SH-SY5Y (cell line): ENCODE data around the gene TOMM22.

ENCODE experiments used
- GATA2 ChIP-seq: IDR thresholded peaks from 2 replicates; pipeline ENCODE4 v1.6.1; 2011; ENCODE audit warnings: mild to moderate bottlenecking, low read depth, low read length
- GATA3 ChIP-seq: IDR thresholded peaks from 2 replicates; pipeline ENCODE4 v1.6.1; 2011; ENCODE audit warnings: low read depth, mild to moderate bottlenecking, low read length, moderate library complexity

The TOMM22 gene

GRCh38 chr22:38681582-38682335 lies at the start of gene TOMM22:
TSS of gene TOMM22 (plus strand) at chr22:38681957. CDS start at chr22:38681979, 22 bp downstream.
- no peak for TF ChIP-seq GATA3
- TF ChIP-seq GATA2, result no peak

- TF ChIP-seq GATA3, result no peak
- no peak for TF ChIP-seq GATA2
These were observed 49.2 kb upstream of the TOMM22 start for GRCh38 chr22:38632528-38632927.

DNA sequence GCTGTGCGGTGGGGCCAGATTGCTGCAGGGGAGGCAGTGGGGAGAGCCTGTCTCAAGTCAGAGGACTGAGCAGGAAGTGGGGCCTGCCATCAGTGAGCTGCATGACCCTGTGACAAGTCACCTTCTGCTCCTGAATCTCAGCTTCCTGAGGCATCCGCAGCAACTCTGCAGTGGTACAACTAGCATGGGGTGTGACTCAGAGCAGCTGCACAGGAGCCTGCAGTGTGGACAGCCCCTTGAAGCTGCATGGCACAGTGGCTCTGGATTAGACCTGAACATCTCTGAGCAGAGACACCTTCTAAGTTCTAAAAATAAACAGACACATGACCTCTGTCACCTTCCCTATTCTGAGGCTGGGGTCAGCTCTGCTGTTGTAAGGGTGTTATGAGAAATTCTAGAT lies 43.5 kb upstream of the TOMM22 start:
- no peak for TF ChIP-seq GATA3
- no peak for TF ChIP-seq GATA2

DNA sequence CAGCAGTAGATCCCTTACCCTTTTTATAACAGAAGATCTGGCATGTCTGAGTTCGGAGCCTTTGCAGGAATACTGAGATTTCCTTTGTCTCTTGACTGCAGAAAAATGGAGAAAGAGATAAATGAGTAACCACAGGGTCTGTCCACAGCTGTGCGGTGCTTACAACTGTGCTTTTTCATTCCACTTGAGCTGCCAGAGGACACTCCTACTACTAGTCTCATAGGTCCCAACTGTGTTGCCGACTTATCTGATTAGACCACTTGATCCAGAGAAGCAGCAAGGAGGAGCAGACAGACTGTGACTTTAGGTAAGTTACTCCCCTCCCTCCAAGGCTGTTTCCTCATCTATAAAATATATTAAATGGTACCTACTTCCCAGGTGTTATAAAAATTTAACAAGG lies 43.0 kb upstream of the TOMM22 start:
- no peak for TF ChIP-seq GATA2
- no peak for TF ChIP-seq GATA3

- TF ChIP-seq GATA3 (no peak), GATA2 (no peak)
These were observed 40.2 kb upstream of the TOMM22 start for GRCh38 chr22:38641476-38642040.

GRCh38 chr22:38645430-38645829 lies 36.3 kb upstream of the TOMM22 start:
- TF ChIP-seq GATA2, result no peak
- no peak for TF ChIP-seq GATA3

DNA sequence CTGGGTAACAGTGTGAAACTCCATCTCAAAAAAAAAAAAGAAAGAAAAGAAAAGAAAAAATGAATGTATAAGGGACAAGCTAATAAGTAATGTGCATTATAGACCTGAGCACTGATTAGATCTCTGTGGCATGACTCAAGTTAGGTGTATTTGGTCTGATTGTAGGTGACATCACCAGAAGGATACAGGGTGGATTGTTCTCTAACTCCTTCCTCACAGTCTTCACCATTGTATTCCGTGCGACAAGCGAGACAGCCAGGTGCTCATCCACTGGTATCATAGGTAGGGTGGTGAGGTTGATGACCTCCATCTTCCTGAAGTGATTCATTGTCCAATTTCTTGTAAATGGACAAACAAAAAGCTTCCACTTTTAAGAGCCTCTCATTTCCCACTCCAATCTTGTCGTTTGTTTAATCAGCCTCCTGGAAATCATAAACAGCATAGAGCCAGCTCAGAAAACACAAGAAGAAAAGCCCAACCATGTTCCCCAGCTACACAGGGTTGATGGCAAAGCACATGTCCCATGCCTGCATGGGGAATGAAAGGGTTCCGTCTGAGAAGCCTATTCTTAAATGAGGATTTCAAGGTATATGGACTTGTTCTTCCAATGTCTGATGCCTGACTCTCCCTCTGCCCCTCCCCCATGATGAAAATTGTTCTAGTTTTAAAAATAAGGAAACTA lies 31.8 kb upstream of the TOMM22 start:
- TF ChIP-seq GATA2, result no peak
- no peak for TF ChIP-seq GATA3

DNA sequence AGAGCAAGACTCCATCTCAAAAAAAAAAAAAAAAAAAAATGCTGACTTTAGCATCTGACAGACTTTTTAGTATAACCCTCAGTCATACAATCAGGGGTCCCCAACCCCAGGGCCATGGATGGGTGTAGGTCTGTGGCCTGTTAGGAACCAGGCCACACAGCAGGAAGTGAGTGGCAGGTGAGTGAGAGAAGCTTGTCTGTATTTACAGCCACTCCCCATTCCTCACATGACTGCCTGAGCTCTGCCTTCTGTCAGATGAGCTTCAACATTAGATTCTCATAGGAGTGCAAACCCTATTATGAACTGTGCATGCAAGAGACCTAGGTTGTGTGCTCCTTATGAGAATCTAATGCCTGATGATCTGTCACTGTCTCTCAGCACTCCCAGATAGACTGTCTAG lies 28.9 kb upstream of the TOMM22 start:
- TF ChIP-seq GATA2 (no peak), GATA3 (no peak)

DNA sequence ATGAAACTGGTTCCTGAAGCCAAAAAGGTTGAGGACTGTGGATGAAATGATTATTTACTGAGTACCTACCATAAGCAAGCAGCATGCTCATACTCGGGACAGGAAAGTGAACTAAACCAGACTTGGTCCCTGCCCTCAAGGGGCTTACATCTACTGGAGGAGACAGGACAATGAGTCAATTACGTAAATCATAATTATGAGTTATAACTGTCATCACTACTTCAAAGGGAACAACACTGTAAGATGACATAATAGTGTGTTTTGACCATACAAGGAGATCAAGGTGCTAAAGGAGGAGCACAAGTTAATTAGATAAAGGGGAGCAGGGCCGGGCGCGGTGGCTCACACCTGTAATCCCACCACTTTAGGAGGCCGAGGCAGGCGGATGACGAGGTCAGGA lies 28.0 kb upstream of the TOMM22 start:
- TF ChIP-seq GATA2, result no peak
- TF ChIP-seq GATA3, result no peak

DNA sequence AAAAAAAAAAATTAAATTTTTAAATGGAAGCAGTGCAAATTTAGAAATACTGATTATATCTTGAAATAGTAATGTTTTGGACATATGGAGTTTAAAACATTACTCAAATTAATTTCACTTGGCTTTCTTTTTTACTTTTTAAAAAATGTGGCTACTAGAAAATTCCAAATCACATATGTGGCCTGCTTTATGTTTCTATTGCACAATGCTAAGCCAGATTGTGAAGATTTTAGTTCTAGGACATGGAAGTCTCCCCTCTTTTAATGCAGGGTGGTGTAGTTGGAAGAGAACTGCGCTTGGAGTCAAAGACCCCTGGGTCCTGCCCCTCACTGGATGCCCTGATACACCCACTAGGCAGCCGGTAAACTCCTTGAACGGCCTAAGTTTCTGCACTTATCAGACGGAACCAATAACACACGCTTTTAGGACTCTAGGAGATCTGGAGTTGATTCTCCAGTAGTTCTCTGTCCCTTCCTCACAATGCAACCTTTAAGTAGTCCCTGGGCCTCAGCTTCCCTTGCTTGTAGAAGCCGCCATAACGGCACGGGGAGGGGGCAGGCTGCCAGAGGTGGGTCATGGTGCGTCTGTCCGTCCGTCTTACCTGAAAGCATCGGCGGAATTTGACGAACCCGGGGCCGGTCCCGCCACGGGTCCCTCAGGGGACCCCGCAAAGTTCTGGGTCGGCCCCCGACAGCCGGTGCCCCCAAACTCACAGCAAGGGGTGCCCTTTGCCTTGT lies 26.1 kb upstream of the TOMM22 start:
- no peak for TF ChIP-seq GATA2

- TF ChIP-seq GATA2 (no peak), GATA3 (no peak)
These were observed 25.3 kb upstream of the TOMM22 start, which contains the start of the genes CBY1 and FAM227A for GRCh38 chr22:38656256-38657044. TSS of gene CBY1 (plus strand) at chr22:38656638. CDS start at chr22:38668055, 11,417 bp downstream. TSS of gene FAM227A (minus strand) at chr22:38656392. CDS start at chr22:38650168, 6,224 bp downstream.

GRCh38 chr22:38657045-38657909 lies 24.5 kb upstream of the TOMM22 start:
- TF ChIP-seq GATA3, result no peak
- no peak for TF ChIP-seq GATA2
